MCF 10A (cell line): Measurements from ENCODE around the gene HAGH. TPM values are rescaled to one million over a fixed set of nuclear protein-coding genes. Genes with fewer than 3 reads are reported as not detected.
A peak's percentile ranks its signal among the peaks of the same experiment; 100 is the strongest.

Source experiments
- BruUV-seq: library from RNA; stranded (reverse); fragments of 400-500 nt; replicated peaks from 2 replicates; lab custom pipeline; 2021; lab: Mats Ljungman, UMichigan
- CTCF ChIA-PET: fragments of 300-600 bp; sonication (Branson Sonifier 250); formaldehyde crosslinking; extraction: SDS; loops from one replicate; lab custom pipeline; 2021; ENCODE audit warnings: antibody characterized with exemption, inconsistent platforms; lab: Yijun Ruan, JAX
- POLR2A ChIA-PET: fragments of 300-600, 350-650 bp; sonication (Branson Sonifier 250); formaldehyde crosslinking; extraction: SDS; loops from one replicate; lab custom pipeline; 2020; ENCODE audit warnings: antibody characterized with exemption, inconsistent platforms; lab: Yijun Ruan, JAX
- DNase-seq: peaks from one replicate; pipeline ENCODE4 v3.0.0-alpha.2; 2018; ENCODE audit not compliant: unreplicated experiment
- H3K27ac Mint-ChIP-seq: one replicate; pipeline ENCODE4 v1.8.0; 2022; ENCODE audit warnings: mild to moderate bottlenecking, low read depth, mixed read lengths; ENCODE audit not compliant: unreplicated experiment
- H3K27me3 Mint-ChIP-seq: one replicate; pipeline ENCODE4 v1.8.0; 2022; ENCODE audit warnings: mixed read lengths; ENCODE audit not compliant: insufficient read depth, unreplicated experiment
- H3K36me3 Mint-ChIP-seq: one replicate; pipeline ENCODE4 v1.8.0; 2022; ENCODE audit warnings: mild to moderate bottlenecking, moderate library complexity, mixed read lengths; ENCODE audit not compliant: insufficient read depth, unreplicated experiment
- H3K4me1 Mint-ChIP-seq: one replicate; pipeline ENCODE4 v1.8.0; 2022; ENCODE audit warnings: mixed read lengths; ENCODE audit not compliant: insufficient read depth, unreplicated experiment
- H3K4me3 Mint-ChIP-seq: one replicate; pipeline ENCODE4 v1.8.0; 2022; ENCODE audit warnings: mild to moderate bottlenecking, moderate library complexity, mixed read lengths; ENCODE audit not compliant: unreplicated experiment
- H3K9me3 Mint-ChIP-seq: one replicate; pipeline ENCODE4 v1.8.0; 2022; ENCODE audit warnings: mixed read lengths; ENCODE audit not compliant: unreplicated experiment
- intact Hi-C: fragments of 100-400 bp; cut with micrococcal nuclease; formaldehyde crosslinking; loops from 2 replicates; pipeline ENCODE4 v1.14.1; 2022
- total RNA-seq: library from RNA; stranded (reverse); gene quantifications from 2 replicates; pipeline ENCODE4 v1.2.3, GENCODE V29; 2022
- TF ChIP-seq, protein P1 (sequence below): fragments of 200-600 bp; IDR thresholded peaks from one replicate; pipeline ENCODE4 v1.8.0; 2022; ENCODE audit warnings: antibody characterized with exemption, mild to moderate bottlenecking; ENCODE audit not compliant: unreplicated experiment

Gene HAGH
- total RNA-seq, 1 experiment from 2014 or later = 44.5 TPM

DNA sequence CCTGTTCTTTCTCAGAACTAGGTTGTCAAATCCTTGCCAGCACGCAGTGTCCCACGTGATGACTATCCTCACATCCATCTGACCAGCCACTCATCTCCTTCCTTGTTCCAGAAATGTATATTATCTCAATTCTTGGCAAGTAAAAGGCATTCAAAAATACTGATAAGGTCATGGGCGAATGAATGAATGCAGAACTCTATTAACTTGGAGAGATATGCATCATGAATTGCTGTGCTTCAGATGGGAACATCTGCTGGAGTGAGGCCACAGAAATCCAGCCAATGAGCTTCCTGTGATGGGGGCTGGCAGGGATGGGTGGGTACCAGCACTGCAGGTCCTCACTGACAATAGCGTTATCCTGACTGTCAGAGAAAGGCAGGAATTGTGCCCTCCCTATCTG lies 19.4 kb upstream of the HAGH start:
- ChIA-PET POLR2A (interaction anchor here (0.5 kb wide), 1 partner anchor 128 kb away, joined by 3 read pairs; no protein-coding TSS in a partner anchor), CTCF (interaction anchor here (1.4 kb wide), 1 partner anchor 17 kb away, joined by 8 read pairs; no protein-coding TSS in a partner anchor)
- H3K4me1 Mint-ChIP-seq = no peaks in the 10 kb centered on the region
- no peaks in the 10 kb centered on the region for H3K27me3 Mint-ChIP-seq
- TF ChIP-seq, protein P1, sequence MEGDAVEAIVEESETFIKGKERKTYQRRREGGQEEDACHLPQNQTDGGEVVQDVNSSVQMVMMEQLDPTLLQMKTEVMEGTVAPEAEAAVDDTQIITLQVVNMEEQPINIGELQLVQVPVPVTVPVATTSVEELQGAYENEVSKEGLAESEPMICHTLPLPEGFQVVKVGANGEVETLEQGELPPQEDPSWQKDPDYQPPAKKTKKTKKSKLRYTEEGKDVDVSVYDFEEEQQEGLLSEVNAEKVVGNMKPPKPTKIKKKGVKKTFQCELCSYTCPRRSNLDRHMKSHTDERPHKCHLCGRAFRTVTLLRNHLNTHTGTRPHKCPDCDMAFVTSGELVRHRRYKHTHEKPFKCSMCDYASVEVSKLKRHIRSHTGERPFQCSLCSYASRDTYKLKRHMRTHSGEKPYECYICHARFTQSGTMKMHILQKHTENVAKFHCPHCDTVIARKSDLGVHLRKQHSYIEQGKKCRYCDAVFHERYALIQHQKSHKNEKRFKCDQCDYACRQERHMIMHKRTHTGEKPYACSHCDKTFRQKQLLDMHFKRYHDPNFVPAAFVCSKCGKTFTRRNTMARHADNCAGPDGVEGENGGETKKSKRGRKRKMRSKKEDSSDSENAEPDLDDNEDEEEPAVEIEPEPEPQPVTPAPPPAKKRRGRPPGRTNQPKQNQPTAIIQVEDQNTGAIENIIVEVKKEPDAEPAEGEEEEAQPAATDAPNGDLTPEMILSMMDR = no peak
- intact Hi-C loops = no loop called here
- no peak for DNase-seq
- H3K36me3 Mint-ChIP-seq = no peaks in the 10 kb centered on the region
- H3K9me3 Mint-ChIP-seq = no peaks in the 10 kb centered on the region
- H3K4me3 Mint-ChIP-seq = no peak overlapping the region
- BruUV-seq = no TSS peak
- H3K27ac Mint-ChIP-seq = no peak overlapping the region

- BruUV-seq = no TSS peak
- no peak for DNase-seq
- Mint-ChIP-seq H3K36me3 (no peaks in the 10 kb centered on the region), H3K4me1 (no peaks in the 10 kb centered on the region), H3K4me3 (no peak overlapping the region), H3K9me3 (no peaks in the 10 kb centered on the region), H3K27me3 (no peaks in the 10 kb centered on the region), H3K27ac (no peak overlapping the region)
- ChIA-PET CTCF (interaction anchor here (0.6 to 1.0 kb wide), 2 partner anchors 19 to 90 kb away, joined by 3 read pairs; no protein-coding TSS in a partner anchor), POLR2A (interaction anchor here (1.0 to 5.2 kb wide), 3 partner anchors 8 to 104 kb away, joined by 3 to 33 read pairs (median 4); partner anchors contain the start of genes FAHD1, HAGH and MSRB1)
- intact Hi-C loops = no loop called here
- TF ChIP-seq, protein P1 = no peak
Observed at GRCh38 chr16:1839554-1839953, 12.9 kb upstream of the HAGH start.

DNA sequence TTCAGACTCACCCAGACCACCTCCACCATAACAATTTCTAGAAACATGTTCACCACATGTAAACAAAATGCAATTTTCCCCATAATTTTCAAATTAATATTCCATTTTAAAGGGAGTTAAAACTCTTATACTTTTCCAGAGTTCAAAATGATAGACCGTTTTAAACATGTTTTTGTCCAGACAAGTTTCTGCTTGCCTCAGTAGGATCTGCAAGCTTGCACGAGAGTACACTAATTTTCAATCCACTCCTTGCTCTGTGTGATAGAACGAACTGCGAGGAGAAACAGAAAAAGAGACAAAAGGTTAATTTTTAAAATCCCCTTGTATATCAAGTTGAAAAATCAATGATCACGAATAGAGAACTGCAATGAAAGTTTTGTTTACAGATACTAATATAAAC lies 7.5 kb upstream of the HAGH start:
- peaks cover 13% of the 10 kb centered on the region for H3K4me1 Mint-ChIP-seq
- H3K27ac Mint-ChIP-seq = peak overlapping the region; percentile 44
- CTCF ChIA-PET = no interaction called here

GRCh38 chr16:1832838-1833454 lies 6.3 kb upstream of the HAGH start:
- POLR2A ChIA-PET = interaction anchor here (1.4 to 1.6 kb wide), 3 partner anchors 29 to 322 kb away, joined by 5 to 8 read pairs (median 7); partner anchors contain the start of genes NUBP2, SPSB3 and TRAF7
- TF ChIP-seq, protein P1 = no peak
- H3K4me3 Mint-ChIP-seq = no peak overlapping the region
- H3K4me1 Mint-ChIP-seq = peaks cover 17% of the 10 kb centered on the region
- peaks cover 12% of the 10 kb centered on the region for H3K36me3 Mint-ChIP-seq
- H3K9me3 Mint-ChIP-seq = no peaks in the 10 kb centered on the region
- H3K27me3 Mint-ChIP-seq = no peaks in the 10 kb centered on the region
- peak overlapping the region; percentile 44 for H3K27ac Mint-ChIP-seq
- no peak for DNase-seq
- CTCF ChIA-PET = interaction anchor here (0.6 kb wide), 1 partner anchor 109 kb away, joined by 3 read pairs; no protein-coding TSS in a partner anchor
- no TSS peak for BruUV-seq
- intact Hi-C loops = no loop called here

More for the DNA sequence above, 7.5 kb upstream of the HAGH start:
- TF ChIP-seq, protein P1 = no peak
- no peak for DNase-seq
- Mint-ChIP-seq H3K9me3 (no peaks in the 10 kb centered on the region), H3K36me3 (peaks cover 9% of the 10 kb centered on the region), H3K4me3 (no peak overlapping the region), H3K27me3 (no peaks in the 10 kb centered on the region)
- POLR2A ChIA-PET = interaction anchor here (0.6 to 1.6 kb wide), 4 partner anchors 51 to 321 kb away, joined by 3 to 7 read pairs (median 6); partner anchors contain the start of genes EME2, MRPS34, NUBP2 and SPSB3
- intact Hi-C loops = no loop called here
- no TSS peak for BruUV-seq
